Measurements from ENCODE around the gene CCND3. TPM values are rescaled to one million over a fixed set of nuclear protein-coding genes. Genes with fewer than 3 reads are reported as not detected.

Gene CCND3
- total RNA-seq, 1 experiment from 2014 or later, result 26.6 TPM

GRCh38 chr6:41896281-41896680 lies 45.3 kb downstream of the CCND3 start:
- H3K9ac ChIP-seq (ENCODE audit: low read length), result peak overlapping the region; percentile 66; the same call in 1 of the 2 replicates
- H3K27me3 ChIP-seq (ENCODE audit: insufficient read depth, low read length), result no peaks in the 10 kb centered on the region; the same call in 1 of the 2 replicates
- no peaks in the 10 kb centered on the region for H3K9me3 ChIP-seq (ENCODE audit: control insufficient read depth in 1 of 2, insufficient read depth in 1 of 2, low read depth in 1 of 2, low read length in 2 of 2)
- TF ChIP-seq SRF (IDR thresholded peaks at IDR 0.05; ENCODE audit: low read depth) (no peak), TCF7L2 (IDR thresholded peaks at IDR 0.05; ENCODE audit: borderline replicate concordance, extremely low read depth, insufficient read depth, insufficient read length) (no peak), CEBPB (IDR thresholded peaks at IDR 0.05; ENCODE audit: low read depth) (no peak), POLR2A (IDR thresholded peaks at IDR 0.05; ENCODE audit: borderline replicate concordance, extremely low read depth, insufficient read depth, insufficient read length) (no peak), SIN3A (IDR thresholded peaks at IDR 0.05; ENCODE audit: low read depth) (no peak), EZH2phosphoT487 (IDR thresholded peaks at IDR 0.05; ENCODE audit: borderline replicate concordance) (no peak), ZNF274 (IDR thresholded peaks at IDR 0.05; ENCODE audit: low read depth, low read length) (no peak), EGR1 (IDR thresholded peaks at IDR 0.05; ENCODE audit: low read depth) (no peak), FOSL1 (IDR thresholded peaks at IDR 0.05; ENCODE audit: low read depth) (no peak), CTCF (IDR thresholded peaks at IDR 0.05 in 2 of 3, conservative IDR thresholded peaks at IDR 0.05 in 1 of 3; ENCODE audit: borderline replicate concordance in 1 of 3, insufficient read depth in 1 of 3, low read depth in 2 of 3, low read length in 2 of 3) (no peak), JUND (IDR thresholded peaks at IDR 0.05) (no peak), ATF3 (IDR thresholded peaks at IDR 0.05) (no peak), POLR2AphosphoS5 (IDR thresholded peaks at IDR 0.05; ENCODE audit: low read depth, low read length) (no peak), ELF1 (IDR thresholded peaks at IDR 0.05; ENCODE audit: borderline replicate concordance, low read depth) (no peak)
- TF ChIP-seq, protein P1, sequence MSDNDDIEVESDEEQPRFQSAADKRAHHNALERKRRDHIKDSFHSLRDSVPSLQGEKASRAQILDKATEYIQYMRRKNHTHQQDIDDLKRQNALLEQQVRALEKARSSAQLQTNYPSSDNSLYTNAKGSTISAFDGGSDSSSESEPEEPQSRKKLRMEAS (IDR thresholded peaks at IDR 0.05), result no peak
- peak overlapping the region; percentile 66 to 72; a peak in 3 of 4 replicates for H3K4me3 ChIP-seq (replicated peaks in 1 of 2; ENCODE audit: low read depth in 1 of 2, low read length in 2 of 2)
- intact Hi-C loops (cut with micrococcal nuclease), result no loop called here
- H3K4me1 ChIP-seq (ENCODE audit: control insufficient read depth in 1 of 2, insufficient read depth in 2 of 2, low read length in 2 of 2), result peaks cover 9 to 15% of the 10 kb centered on the region in 2 experiments; a peak in 3 of 4 replicates
- no peaks in the 10 kb centered on the region; the same call in 1 of the 2 replicates for H3K79me2 ChIP-seq (ENCODE audit: insufficient read depth, low read length)
- RAD21 ChIA-PET (ENCODE audit: low non-redundant PET in 1 of 2, low total read pairs in 2 of 2, uncharacterized antibody in 2 of 2, unreplicated experiment in 2 of 2), result interaction anchor here in 1 of 2 experiments (0.7 kb wide), 1 partner anchor 23 kb away, joined by 3 read pairs; no protein-coding TSS in a partner anchor
- H3K36me3 ChIP-seq (ENCODE audit: control insufficient read depth in 1 of 2, insufficient read depth in 2 of 2, low read length in 2 of 2), result no peaks in the 10 kb centered on the region; a peak in 1 of 4 replicates
- BruUV-seq (replicated peaks), result no TSS peak
- no peaks in the 10 kb centered on the region for H3K9me2 ChIP-seq (ENCODE audit: insufficient read depth)
- H3K27ac ChIP-seq (ENCODE audit: low read depth, low read length), result no peak overlapping the region
- H3K4me2 ChIP-seq (ENCODE audit: low read length), result peak overlapping the region; percentile 90
- no peak for DNase-seq (ENCODE audit: low read depth, low spot score)
- CTCF ChIA-PET, result interaction anchor here (2.3 kb wide), 1 partner anchor 25 kb away, joined by 13 read pairs; the partner anchor contains the start of genes BYSL and MED20
- H4K20me1 ChIP-seq (ENCODE audit: insufficient read depth), result no peaks in the 10 kb centered on the region
- no peak overlapping the region for H2AFZ ChIP-seq (ENCODE audit: low read depth, low read length, poor library complexity, severe bottlenecking)
- no peak for ATAC-seq
- POLR2A ChIA-PET, result interaction anchor here (1.9 kb wide), 1 partner anchor 25 kb away, joined by 5 read pairs; the partner anchor contains the start of genes BYSL and MED20

Measured in HCT116 (cell line).